ENCODE measurements around the gene ARL16. TPM values are rescaled to one million over a fixed set of nuclear protein-coding genes. Genes with fewer than 3 reads are reported as not detected.
A peak's percentile ranks its signal among the peaks of the same experiment; 100 is the strongest.

Gene ARL16
- total RNA-seq, 6 donors from 2014 or later = 16.9 to 47.1 (median 20.5) TPM

DNA sequence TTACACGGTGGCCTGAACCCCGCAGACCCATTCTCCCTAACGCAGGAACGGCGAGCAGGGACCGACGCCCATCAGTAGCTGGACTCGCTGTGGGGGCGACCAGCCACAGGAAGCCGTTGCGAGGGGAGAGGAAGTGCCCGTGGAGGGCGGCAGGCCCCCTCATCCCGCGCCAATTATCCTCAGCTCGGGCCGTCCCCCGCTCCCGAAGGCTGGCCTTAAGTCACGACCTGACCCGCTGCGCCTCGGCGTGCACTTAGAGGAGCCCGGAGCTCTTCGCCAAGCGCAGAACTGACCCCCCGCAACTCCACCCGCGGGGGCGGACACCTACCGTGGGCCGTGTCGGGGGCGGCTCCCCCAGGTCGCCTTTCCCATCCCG, 401 bp downstream of the ARL16 start:
- Histone ChIP-seq H3K27me3 (no peaks in the 10 kb centered on the region), H3K36me3 (peaks cover 9 to 40% (median 24%) of the 10 kb centered on the region in 4 donors), H3K9me3 (no peaks in the 10 kb centered on the region), H3K4me3 (peak overlapping the region; percentile 88 to 100 (median 92)), H3K4me1 (peaks cover 22 to 38% (median 28%) of the 10 kb centered on the region in 4 donors), H3K27ac (peak overlapping the region; percentile 82 to 93 (median 88))
- no peak for DNase-seq
- no peak for ATAC-seq (ENCODE audit: low FRiP score in 2 of 2)
- TF ChIP-seq, protein P1, sequence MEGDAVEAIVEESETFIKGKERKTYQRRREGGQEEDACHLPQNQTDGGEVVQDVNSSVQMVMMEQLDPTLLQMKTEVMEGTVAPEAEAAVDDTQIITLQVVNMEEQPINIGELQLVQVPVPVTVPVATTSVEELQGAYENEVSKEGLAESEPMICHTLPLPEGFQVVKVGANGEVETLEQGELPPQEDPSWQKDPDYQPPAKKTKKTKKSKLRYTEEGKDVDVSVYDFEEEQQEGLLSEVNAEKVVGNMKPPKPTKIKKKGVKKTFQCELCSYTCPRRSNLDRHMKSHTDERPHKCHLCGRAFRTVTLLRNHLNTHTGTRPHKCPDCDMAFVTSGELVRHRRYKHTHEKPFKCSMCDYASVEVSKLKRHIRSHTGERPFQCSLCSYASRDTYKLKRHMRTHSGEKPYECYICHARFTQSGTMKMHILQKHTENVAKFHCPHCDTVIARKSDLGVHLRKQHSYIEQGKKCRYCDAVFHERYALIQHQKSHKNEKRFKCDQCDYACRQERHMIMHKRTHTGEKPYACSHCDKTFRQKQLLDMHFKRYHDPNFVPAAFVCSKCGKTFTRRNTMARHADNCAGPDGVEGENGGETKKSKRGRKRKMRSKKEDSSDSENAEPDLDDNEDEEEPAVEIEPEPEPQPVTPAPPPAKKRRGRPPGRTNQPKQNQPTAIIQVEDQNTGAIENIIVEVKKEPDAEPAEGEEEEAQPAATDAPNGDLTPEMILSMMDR (IDR thresholded peaks at IDR 0.05) = no peak
- TF ChIP-seq EP300 (IDR thresholded peaks at IDR 0.05) = no peak
- no peak for TF ChIP-seq POLR2A (IDR thresholded peaks at IDR 0.05)
- TF ChIP-seq POLR2AphosphoS5 (IDR thresholded peaks at IDR 0.05) = no peak
- WGBS, 2 donors = 1% methylated on average over 25 of the region's 37 CpGs; no CpG with 5 or more reads in 1 of the 2 donors

DNA sequence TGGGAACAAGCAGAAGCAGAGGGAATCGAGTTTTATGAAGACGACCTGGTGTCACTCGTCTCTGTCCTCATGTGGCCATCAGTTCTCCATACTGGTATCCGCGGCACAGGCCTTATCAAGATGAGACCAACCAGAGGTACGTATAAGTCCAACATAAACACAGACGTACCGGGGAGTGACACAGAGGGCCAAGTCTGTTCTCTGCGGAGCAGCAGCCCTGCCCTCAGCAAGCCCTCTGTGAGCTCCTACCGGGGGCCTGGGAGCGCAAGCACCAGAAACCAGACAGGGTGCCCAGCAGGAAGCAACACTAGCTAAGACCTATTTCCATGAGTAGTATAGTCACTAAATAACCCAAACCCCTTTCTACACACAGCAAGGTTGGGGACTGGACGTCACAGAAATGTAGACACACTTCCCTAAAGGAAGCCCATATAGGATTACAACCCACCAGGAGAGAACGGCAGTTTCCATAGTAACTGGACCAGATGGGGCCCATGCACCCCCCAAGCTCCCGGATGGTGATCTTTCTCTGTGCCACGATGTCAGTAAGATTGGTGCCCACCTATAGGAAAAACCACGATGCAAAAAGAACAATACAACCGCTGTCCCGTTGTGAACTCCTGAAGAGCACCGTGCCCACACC, 911 bp downstream of the ARL16 start:
- peaks cover 9 to 35% (median 19%) of the 10 kb centered on the region in 4 donors for H3K36me3 ChIP-seq
- H3K4me3 ChIP-seq = peak overlapping the region; percentile 88 to 100 (median 92)
- H3K4me1 ChIP-seq = peaks cover 22 to 38% (median 28%) of the 10 kb centered on the region in 4 donors
- WGBS, 2 donors = 42 to 47% methylated on average over 17 to 19 of the region's 19 CpGs
- TF ChIP-seq EP300 (IDR thresholded peaks at IDR 0.05) = no peak
- no peak for TF ChIP-seq POLR2AphosphoS5 (IDR thresholded peaks at IDR 0.05)
- TF ChIP-seq, protein P1 (IDR thresholded peaks at IDR 0.05) = no peak
- no peak for TF ChIP-seq POLR2A (IDR thresholded peaks at IDR 0.05)
- no peaks in the 10 kb centered on the region for H3K27me3 ChIP-seq
- no peak for DNase-seq
- H3K9me3 ChIP-seq = no peaks in the 10 kb centered on the region
- H3K27ac ChIP-seq = peak overlapping the region; percentile 82 to 93 (median 88)
- ATAC-seq (ENCODE audit: low FRiP score in 2 of 2) = no peak

DNA sequence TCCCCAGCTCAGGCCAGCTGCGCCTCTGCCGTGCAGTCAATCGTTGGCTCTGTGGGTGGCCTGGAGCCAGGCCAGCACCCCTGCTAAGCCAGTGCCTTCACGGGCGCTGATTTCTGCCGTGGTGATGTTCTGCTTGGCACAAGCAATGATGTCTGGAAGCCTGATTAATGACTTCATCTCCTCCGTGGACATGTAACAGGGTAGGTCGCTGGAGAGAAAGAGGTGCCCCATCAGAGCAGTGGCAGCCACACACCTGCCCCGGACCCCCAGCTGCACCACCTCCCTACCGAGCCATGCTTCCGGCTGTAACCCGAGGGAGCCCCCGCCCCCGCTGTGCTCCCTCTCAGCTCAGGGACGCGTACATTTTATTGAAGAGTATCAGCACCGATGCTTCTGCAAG, 1.9 kb downstream of the ARL16 start:
- Histone ChIP-seq H3K27ac (no peak overlapping the region), H3K4me1 (peaks cover 22 to 38% (median 27%) of the 10 kb centered on the region in 4 donors), H3K4me3 (no peak overlapping the region), H3K9me3 (no peaks in the 10 kb centered on the region), H3K36me3 (peaks cover 2 to 25% (median 9%) of the 10 kb centered on the region in 4 donors), H3K27me3 (no peaks in the 10 kb centered on the region)
- TF ChIP-seq POLR2A (IDR thresholded peaks at IDR 0.05) = no peak
- ATAC-seq (ENCODE audit: low FRiP score in 2 of 2) = no peak
- 83 to 92% methylated on average over 9 to 17 of the region's 17 CpGs for WGBS, 2 donors
- DNase-seq = no peak

DNA sequence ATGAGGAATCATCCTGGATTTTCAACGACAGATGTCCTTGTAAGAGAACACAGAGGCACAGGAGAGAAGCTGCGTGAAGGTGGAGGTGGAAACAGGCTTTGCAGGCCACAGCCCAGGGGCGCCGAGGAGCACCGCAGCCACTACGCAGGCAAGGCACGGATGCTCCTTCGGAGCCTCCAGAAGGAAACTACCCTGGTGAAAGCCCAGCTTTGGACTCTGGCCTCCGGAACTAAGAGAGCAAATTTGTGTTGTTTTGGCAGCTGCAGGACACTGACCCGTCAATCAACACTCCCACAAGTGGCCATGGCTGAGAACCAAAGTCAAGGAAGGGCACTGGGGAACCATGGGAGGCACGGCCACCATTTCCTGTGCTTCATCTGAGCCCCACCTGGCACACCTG, 3.4 kb downstream of the ARL16 start:
- 85 to 92% methylated on average over 11 of the region's 11 CpGs for WGBS, 2 donors
- no peak for TF ChIP-seq EP300 (IDR thresholded peaks at IDR 0.05)
- TF ChIP-seq, protein P1 (IDR thresholded peaks at IDR 0.05) = no peak
- no peak for TF ChIP-seq POLR2A (IDR thresholded peaks at IDR 0.05)
- H3K9me3 ChIP-seq = no peaks in the 10 kb centered on the region
- H3K4me1 ChIP-seq = peaks cover 16 to 25% (median 17%) of the 10 kb centered on the region in 4 donors
- no peak overlapping the region for H3K4me3 ChIP-seq
- no peaks in the 10 kb centered on the region for H3K27me3 ChIP-seq
- no peak for ATAC-seq (ENCODE audit: low FRiP score in 2 of 2)
- peaks cover 0 to 12% (median 0%) of the 10 kb centered on the region in 4 donors for H3K36me3 ChIP-seq
- no peak overlapping the region for H3K27ac ChIP-seq
- no peak for DNase-seq

DNA sequence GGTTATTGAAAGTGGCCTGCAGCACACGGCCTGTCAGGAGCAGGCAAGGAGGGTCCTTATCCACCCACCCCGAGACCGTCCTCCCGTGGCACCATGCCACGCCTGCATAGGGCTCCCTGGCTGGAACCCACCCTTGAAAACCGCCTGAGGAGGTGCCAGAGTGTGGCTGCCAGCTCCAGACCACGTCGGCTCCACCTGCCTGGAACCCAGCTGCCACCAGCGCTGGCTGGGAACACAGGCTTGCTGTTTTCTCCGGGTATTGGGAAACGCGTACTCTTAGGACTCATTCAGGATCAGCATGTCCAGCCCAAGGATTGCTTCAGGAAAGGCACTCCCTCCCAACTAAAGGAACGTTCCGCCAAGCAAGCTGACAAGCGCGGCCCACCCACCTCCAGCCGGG, 6.7 kb downstream of the ARL16 start:
- DNase-seq = no peak
- peak in 1 of 2 donors; percentile 32 for ATAC-seq (ENCODE audit: low FRiP score in 2 of 2)
- Histone ChIP-seq H3K4me1 (peaks cover 0 to 2% (median 0%) of the 10 kb centered on the region in 4 donors), H3K4me3 (no peak overlapping the region), H3K27ac (no peak overlapping the region), H3K27me3 (no peaks in the 10 kb centered on the region), H3K9me3 (no peaks in the 10 kb centered on the region), H3K36me3 (peaks cover 14 to 39% (median 23%) of the 10 kb centered on the region in 4 donors)
- TF ChIP-seq POLR2A (IDR thresholded peaks at IDR 0.05) (no peak), POLR2AphosphoS5 (IDR thresholded peaks at IDR 0.05) (no peak), EP300 (IDR thresholded peaks at IDR 0.05) (no peak)
- TF ChIP-seq, protein P1 (IDR thresholded peaks at IDR 0.05) = no peak
- 98% methylated on average over 11 to 15 of the region's 17 CpGs for WGBS, 2 donors
